Liver (tissue), 9 donors: ENCODE results near the gene AVEN. TPM values are rescaled to one million over a fixed set of nuclear protein-coding genes. Genes with fewer than 3 reads are reported as not detected.

Source experiments
- DNase-seq: peaks from one replicate; pipeline ENCODE4 v3.0.0-alpha.2; 2017; ENCODE audit warnings: low spot score
- H3K27ac ChIP-seq, 2 donors: one replicate each; pipeline ENCODE4 v1.7.0; 2013; ENCODE audit warnings: inconsistent platforms in 2 of 2, low read length in 2 of 2, control low read depth in 1 of 2, low read depth in 1 of 2, mild to moderate bottlenecking in 1 of 2
- H3K27me3 ChIP-seq, 4 donors: one replicate each; pipeline versions ENCODE4 v1.6.1 to v1.7.0; 2013; ENCODE audit warnings: low read length in 3 of 4, inconsistent platforms in 1 of 4, mild to moderate bottlenecking in 1 of 4, moderate library complexity in 1 of 4; ENCODE audit not compliant: control insufficient read depth in 4 of 4, insufficient read depth in 4 of 4
- H3K36me3 ChIP-seq, 4 donors: one replicate each; pipeline versions ENCODE4 v1.6.1 to v1.7.0; 2013; ENCODE audit warnings: low read length in 3 of 4, mild to moderate bottlenecking in 3 of 4, low read depth in 1 of 4, moderate library complexity in 1 of 4; ENCODE audit not compliant: control insufficient read depth in 4 of 4, insufficient read depth in 3 of 4
- H3K4me1 ChIP-seq, 4 donors: one replicate each; pipeline versions ENCODE4 v1.6.1 to v1.7.0; 2013; ENCODE audit warnings: low read length in 3 of 4, mild to moderate bottlenecking in 3 of 4, moderate library complexity in 1 of 4; ENCODE audit not compliant: control insufficient read depth in 4 of 4, insufficient read depth in 4 of 4
- H3K4me3 ChIP-seq, 3 donors: one replicate each; pipeline versions ENCODE4 v1.6.1 to v1.7.0; 2013; ENCODE audit warnings: low read length in 3 of 3, control low read depth in 1 of 3, low read depth in 1 of 3, mild to moderate bottlenecking in 1 of 3
- H3K9ac ChIP-seq, 2 donors: one replicate each; pipeline ENCODE4 v1.7.0; 2013; ENCODE audit warnings: low read length in 2 of 2, mild to moderate bottlenecking in 2 of 2, moderate library complexity in 2 of 2, control low read depth in 1 of 2, low read depth in 1 of 2
- H3K9me3 ChIP-seq, 4 donors: one replicate each; pipeline versions ENCODE4 v1.6.1 to v1.7.0; 2013; ENCODE audit warnings: low read length in 3 of 4; ENCODE audit not compliant: control insufficient read depth in 4 of 4
- CTCF ChIP-seq: fragments of 150-350 bp; IDR thresholded peaks from 2 replicates; pipeline ENCODE4 v1.5.1; 2017; ENCODE audit warnings: improper control_type of control experiment, low read depth, low read length; ENCODE audit not compliant: missing input control
- EGR1 ChIP-seq, 2 donors: IDR thresholded peaks; 2 replicates each; pipeline ENCODE4 v1.6.1; 2016 to 2018; ENCODE audit warnings: antibody characterized with exemption in 2 of 2, low read depth in 2 of 2
- FOXA1 ChIP-seq: IDR thresholded peaks from 2 replicates; pipeline ENCODE4 v1.6.1; 2016; ENCODE audit warnings: antibody characterized with exemption
- FOXA2 ChIP-seq: IDR thresholded peaks from 2 replicates; pipeline ENCODE4 v1.6.1; 2016; ENCODE audit warnings: antibody characterized with exemption
- GABPA ChIP-seq, 2 donors: IDR thresholded peaks in 1 of 2; conservative IDR thresholded peaks in 1 of 2; 2 replicates each; pipeline ENCODE4 v1.6.1; 2016; ENCODE audit warnings: antibody characterized with exemption in 2 of 2, mild to moderate bottlenecking in 1 of 2, moderate library complexity in 1 of 2
- HNF4A ChIP-seq, 2 donors: conservative IDR thresholded peaks; 2 replicates each; pipeline ENCODE4 v1.6.1; 2016; ENCODE audit warnings: antibody characterized with exemption in 2 of 2, mild to moderate bottlenecking in 2 of 2
- HNF4G ChIP-seq: IDR thresholded peaks from 2 replicates; pipeline ENCODE4 v1.6.1; 2016; ENCODE audit warnings: antibody characterized with exemption
- JUND ChIP-seq, 2 donors: IDR thresholded peaks; 2 replicates each; pipeline ENCODE4 v1.6.1; 2016; ENCODE audit warnings: antibody characterized with exemption in 2 of 2
- MAX ChIP-seq: IDR thresholded peaks from 2 replicates; pipeline ENCODE4 v1.6.1; 2016; ENCODE audit warnings: antibody characterized with exemption
- RAD21 ChIP-seq, 2 donors: IDR thresholded peaks; 2 replicates each; pipeline ENCODE4 v1.6.1; 2016; ENCODE audit warnings: antibody characterized with exemption in 2 of 2, mild to moderate bottlenecking in 2 of 2
- REST ChIP-seq: IDR thresholded peaks from 2 replicates; pipeline ENCODE4 v1.6.1; 2016; ENCODE audit warnings: antibody characterized with exemption, mild to moderate bottlenecking
- RXRA ChIP-seq, 2 donors: IDR thresholded peaks; 2 replicates each; pipeline ENCODE4 v1.6.1; 2017 to 2018; ENCODE audit warnings: antibody characterized with exemption in 2 of 2, mild to moderate bottlenecking in 1 of 2
- SP1 ChIP-seq: IDR thresholded peaks from 2 replicates; pipeline ENCODE4 v1.6.1; 2018; ENCODE audit warnings: antibody characterized with exemption, mild to moderate bottlenecking
- YY1 ChIP-seq: IDR thresholded peaks from 2 replicates; pipeline ENCODE4 v1.6.1; 2016; ENCODE audit warnings: antibody characterized with exemption, mild to moderate bottlenecking
- ZBTB33 ChIP-seq: IDR thresholded peaks from 2 replicates; pipeline ENCODE4 v1.6.1; 2016; ENCODE audit warnings: antibody characterized with exemption
- WGBS: extraction: QIAGEN DNeasy Blood & Tissue Kit; methylation state at CpG from one replicate; pipeline ENCODE4 v1.1.7; 2013; 5-methylcytosine and 5-hydroxymethylcytosine counted together
- polyA plus RNA-seq, 2 donors: library from polyadenylated mRNA; stranded (reverse) in 1 of 2; unstranded in 1 of 2; fragments of 200-250 nt in 1 of 2; fragments of >200 nt in 1 of 2; fragmentation: Nextera tagmentation in 1 of 2; extraction: Ambion mirVana in 1 of 2; gene quantifications; one replicate each; pipeline versions ENCODE4 v1.2.1 to v1.2.3, GENCODE V29; 2013 to 2015
- total RNA-seq, 2 donors: library from RNA; depleted of rRNA; stranded (reverse); fragments of >200 nt; gene quantifications; one replicate each; pipeline ENCODE4 v1.2.3, GENCODE V29; 2014
- donor health status: healthy.
- donor health status: healthy.
- donor health status: healthy.
- donor health status: healthy.
- donor health status: healthy.

The AVEN gene
- total and polyA plus RNA-seq, 4 donors: 5.3 to 12.4 (median 7.0) TPM

- H3K9ac ChIP-seq: no peak overlapping the region
- H3K27ac ChIP-seq: no peak overlapping the region
- no peak for TF ChIP-seq YY1
- TF ChIP-seq HNF4G: no peak
- H3K27me3 ChIP-seq: no peaks in the 10 kb centered on the region
- no peaks in the 10 kb centered on the region for H3K4me1 ChIP-seq
- 89% methylated on average over 2 of the region's 2 CpGs for WGBS
- H3K36me3 ChIP-seq: peaks cover 0 to 2% (median 0%) of the 10 kb centered on the region in 4 donors
- no peak overlapping the region for H3K4me3 ChIP-seq
- no peaks in the 10 kb centered on the region for H3K9me3 ChIP-seq
- no peak for DNase-seq
Measured at GRCh38 chr15:33852570-33852969, 186.4 kb downstream of the AVEN start.

- Histone ChIP-seq H3K4me3 (no peak overlapping the region), H3K27me3 (no peaks in the 10 kb centered on the region), H3K9ac (no peak overlapping the region), H3K27ac (no peak overlapping the region), H3K9me3 (no peaks in the 10 kb centered on the region), H3K36me3 (no peaks in the 10 kb centered on the region), H3K4me1 (no peaks in the 10 kb centered on the region)
- TF ChIP-seq SP1 (no peak), FOXA2 (no peak)
- DNase-seq: no peak
- WGBS: 81% methylated on average over 1 of the region's 1 CpG
Measured at GRCh38 chr15:33852094-33852493, 186.9 kb downstream of the AVEN start.

GRCh38 chr15:33851079-33851478, 187.9 kb downstream of the AVEN start:
- Histone ChIP-seq H3K27ac (no peak overlapping the region), H3K9ac (no peak overlapping the region), H3K9me3 (no peaks in the 10 kb centered on the region), H3K36me3 (no peaks in the 10 kb centered on the region), H3K4me1 (no peaks in the 10 kb centered on the region), H3K4me3 (no peak overlapping the region), H3K27me3 (no peaks in the 10 kb centered on the region)
- 85% methylated on average over 1 of the region's 1 CpG for WGBS
- no peak for DNase-seq
- TF ChIP-seq FOXA1 (no peak), REST (no peak), JUND (IDR thresholded peaks at IDR 0.05) (no peak), HNF4G (no peak), EGR1 (IDR thresholded peaks at IDR 0.05; ENCODE audit: low read depth in 2 of 2) (no peak), CTCF (no peak), RXRA (IDR thresholded peaks at IDR 0.05) (no peak), HNF4A (conservative IDR thresholded peaks at IDR 0.05) (no peak), GABPA (IDR thresholded peaks at IDR 0.05 in 1 of 2, conservative IDR thresholded peaks at IDR 0.05 in 1 of 2) (no peak), MAX (no peak), YY1 (no peak), ZBTB33 (no peak), FOXA2 (no peak), RAD21 (IDR thresholded peaks at IDR 0.05) (no peak)
